T-helper 22 cell (primary cell): ENCODE data around the gene UBC.
"Not testable (repeated sequence)": the region's sequence is repeated elsewhere in the genome, so short reads cannot be mapped to it uniquely, and the experiment has no call there.

Experiments
- DNase-seq: peaks from one replicate; pipeline ENCODE4 v3.0.0-alpha.2; 2020; ENCODE audit warnings: low read depth

UBC gene

DNA sequence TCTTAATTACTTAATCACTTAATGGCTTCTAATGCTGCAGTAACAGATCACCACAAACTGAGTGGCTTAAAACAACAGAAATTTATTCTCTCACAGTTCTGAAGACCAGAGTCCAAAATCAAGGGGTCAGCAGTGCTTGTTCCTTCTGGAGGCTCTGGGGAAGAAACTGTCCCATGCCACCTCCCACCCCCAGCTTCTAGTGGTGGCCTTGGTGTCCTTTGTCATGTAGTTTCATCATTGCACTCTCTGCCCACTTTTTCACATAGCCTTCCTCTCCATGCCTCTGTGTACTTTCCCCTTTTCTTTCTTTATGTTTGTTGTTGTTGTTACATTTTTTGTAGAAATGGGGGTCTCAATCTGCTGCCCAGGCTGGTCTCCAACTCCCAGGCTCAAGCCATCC is 16.1 kb upstream of the UBC start:
- no peak for DNase-seq

GRCh38 chr12:124929649-124930419 is 15.4 kb upstream of the UBC start:
- DNase-seq, result no peak

- no peak for DNase-seq
These were observed 14.6 kb upstream of the UBC start for GRCh38 chr12:124928912-124929530.

DNA sequence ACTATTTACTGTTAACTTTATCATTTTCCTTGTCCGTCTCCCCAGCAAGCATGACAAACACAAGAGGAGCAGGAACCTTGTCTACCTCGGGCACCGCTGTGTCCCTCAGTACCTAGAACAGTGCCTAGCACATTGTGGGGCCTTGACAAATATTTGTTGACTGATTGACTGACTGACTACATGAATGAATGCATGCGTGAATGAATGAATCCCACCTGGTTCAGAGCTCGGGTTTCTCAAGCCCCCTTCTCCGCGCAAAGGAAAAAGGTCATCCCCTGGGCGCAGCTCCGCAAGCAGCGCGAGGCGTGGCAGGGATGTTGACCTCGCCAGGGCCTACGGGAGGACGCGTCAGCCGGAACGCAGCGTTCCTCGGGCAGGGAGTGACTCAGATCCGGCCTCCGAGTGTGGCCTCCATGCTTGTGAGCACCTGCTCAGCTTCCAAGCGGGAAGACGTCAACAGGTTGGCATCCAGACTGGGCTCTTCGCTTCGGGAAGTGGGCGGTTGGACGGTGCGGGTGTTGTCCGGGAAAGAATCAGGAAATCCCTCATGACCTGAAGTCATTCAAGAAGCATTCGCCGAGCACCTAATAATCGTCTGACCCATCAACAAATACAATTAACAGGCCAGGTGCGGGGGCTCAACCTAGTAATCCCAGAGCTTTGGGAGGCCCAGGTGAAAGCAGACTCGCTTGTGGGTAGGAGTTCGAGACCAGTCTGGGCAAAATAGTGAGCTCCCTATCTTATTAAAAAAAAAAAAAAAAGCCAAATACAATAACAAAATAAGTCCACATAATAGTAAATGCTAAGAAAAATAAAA is 13.9 kb upstream of the UBC start:
- no peak for DNase-seq

DNA sequence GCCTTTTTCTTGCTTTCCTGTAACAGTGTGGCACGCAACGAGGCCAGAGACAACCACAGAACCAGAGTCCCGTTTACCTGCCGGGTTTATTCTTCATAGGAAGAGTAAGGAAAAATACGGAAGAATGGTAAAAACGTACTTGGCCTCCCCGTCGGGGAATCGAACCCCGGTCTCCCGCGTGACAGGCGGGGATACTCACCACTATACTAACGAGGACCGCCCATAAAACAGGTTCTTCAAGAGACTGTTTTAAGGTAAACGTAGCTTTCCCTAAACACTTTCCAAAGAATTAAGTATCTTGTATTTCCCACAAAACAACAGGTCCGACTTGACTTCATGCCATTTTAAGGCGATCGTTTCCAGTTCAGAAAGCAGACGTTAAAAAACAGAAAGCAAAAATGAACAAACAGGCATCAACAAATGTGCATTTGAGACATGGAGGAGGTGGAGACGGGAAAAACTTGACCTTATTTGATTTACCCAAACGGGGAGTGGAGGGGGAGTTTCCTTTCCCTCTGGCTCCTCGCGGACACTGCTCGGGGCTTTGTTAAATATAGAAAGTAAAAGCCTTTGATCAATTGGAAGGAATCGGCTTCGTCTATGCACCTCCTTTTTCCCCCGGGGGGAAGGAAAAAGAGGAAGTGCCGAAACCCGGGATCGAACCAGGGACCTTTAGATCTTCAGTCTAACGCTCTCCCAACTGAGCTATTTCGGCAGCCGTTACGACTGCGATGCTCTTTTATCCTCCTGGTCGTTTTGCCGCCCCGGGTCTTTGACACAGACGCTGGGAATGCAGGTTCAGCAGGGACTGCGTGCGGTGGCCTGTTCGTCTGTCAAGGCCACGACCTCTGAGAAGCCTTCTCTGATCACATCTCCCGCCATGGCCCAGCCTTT is 13.0 kb upstream of the UBC start:
- peak; percentile 77 for DNase-seq

DNA sequence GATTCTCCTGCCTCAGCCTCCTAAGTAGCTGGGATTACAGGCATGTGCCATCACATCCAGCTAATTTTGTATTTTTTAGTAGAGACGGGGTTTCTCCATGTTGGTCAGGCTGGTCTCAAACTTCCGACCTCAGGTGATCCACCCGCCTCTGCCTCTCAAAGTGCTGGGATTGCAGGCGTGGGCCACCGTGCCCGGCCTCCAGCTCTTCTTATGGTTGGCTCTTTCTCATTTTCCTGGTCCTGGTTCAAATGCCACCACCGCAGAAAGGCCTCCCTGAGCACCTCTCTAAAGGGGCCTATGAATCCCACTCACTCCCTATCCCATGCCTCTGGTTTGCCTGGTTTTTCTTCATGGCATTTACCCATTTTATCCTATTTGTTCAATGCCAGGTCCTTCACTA is 11.3 kb upstream of the UBC start:
- DNase-seq, result not testable (repeated sequence)

DNA sequence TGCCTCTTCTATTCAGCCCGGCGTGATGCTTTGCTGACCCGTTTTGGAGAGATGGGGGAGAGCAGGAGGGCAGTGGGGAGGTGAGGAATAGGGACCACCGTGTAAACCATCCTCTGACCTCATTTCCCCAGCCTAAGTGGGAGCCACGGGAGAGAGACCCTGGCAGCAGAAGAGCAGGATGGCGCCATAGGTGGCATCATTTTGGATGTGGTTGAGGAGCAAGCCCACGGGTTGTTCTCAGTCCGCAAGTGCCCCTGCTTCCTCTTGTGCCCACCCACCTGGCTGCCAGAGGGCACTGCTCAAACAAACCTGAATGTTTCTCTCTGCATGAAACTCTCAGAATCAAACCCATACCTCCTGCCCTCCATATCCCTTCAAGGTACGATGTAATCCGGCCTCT is 10.7 kb upstream of the UBC start:
- no peak for DNase-seq

DNA sequence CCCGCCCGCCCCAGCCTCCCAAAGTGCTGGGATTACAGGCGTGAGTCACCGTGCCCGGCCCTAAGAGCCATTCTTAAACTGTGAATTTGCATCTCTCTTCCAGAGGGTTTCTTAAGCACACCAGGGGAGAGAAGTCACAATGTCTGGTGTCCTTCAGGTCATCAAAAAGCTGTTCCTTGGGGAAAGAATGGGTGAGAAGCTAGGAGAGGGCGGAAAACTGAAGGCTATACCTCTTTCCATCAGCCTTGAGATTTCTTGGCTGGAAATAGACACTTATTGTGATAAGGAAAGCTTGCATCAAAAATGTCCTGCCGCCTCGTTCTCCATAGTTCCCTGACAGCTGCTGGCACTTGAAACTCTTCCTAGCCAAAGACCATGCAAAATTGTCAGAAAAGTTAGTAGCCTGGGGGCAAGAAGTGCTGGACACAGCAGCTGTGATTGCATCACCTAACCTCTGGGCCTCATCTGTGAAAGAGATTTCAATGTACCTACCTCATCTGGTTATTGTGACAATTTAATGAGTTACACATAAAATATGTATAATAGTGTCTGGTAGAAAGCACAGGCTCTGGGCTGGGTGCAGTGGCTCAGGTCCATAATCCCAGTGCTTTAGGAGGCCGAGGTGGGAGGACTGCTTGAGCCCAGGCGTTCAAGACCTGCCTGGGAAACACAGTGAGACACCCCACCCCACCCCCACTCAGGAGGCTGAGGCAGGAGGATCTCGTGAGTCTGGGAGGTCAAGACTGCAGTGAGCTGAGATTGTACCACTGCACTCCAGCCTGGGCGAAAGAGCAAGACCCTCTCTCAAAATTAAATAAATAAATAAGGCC is 9.7 kb upstream of the UBC start:
- DNase-seq, result no peak

- peak; percentile 64 for DNase-seq
These were observed 7.0 kb upstream of the UBC start for GRCh38 chr12:124921200-124922031.

GRCh38 chr12:124920353-124920935 is 6.0 kb upstream of the UBC start:
- no peak for DNase-seq

- peak; percentile 34 for DNase-seq
These were observed 5.3 kb upstream of the UBC start for GRCh38 chr12:124919521-124920352.

- not testable (repeated sequence) for DNase-seq
These were observed 4.2 kb upstream of the UBC start for GRCh38 chr12:124918622-124918988.

DNA sequence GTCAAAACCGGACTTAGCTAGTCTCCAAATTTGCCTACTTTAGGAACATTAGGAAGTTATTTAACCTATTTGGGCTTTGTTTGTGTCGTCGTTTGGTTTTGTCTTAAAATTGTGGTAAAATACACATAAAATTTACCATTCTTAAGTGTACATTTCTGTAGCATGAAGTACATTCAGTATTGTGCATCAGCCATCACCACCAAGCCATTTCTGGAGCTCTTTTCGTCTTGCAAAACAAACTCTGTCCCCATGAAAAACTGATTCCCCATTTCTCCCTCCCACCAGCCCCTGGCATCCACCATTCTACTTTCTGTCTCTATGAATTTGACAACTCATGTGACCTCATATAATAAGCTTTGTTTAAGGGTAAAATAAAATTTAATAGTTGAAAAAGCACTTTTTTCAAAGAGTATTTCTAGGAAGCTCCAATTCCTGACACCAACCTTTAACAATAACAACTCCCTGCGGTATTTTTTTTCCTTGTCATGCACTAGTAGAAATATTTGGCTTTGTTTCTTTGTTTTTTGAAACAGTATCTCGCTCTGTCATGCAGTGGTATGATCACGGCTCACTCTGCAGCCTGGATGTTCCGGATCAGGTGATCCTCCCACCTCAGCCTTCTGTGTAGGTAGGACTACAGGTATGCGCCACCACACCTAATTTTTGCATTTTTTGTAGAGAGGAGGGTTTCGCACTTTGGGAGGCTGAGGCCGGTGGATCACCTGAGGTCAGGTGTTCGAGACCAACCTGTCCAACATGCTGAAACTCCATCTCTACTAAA is 3.6 kb upstream of the UBC start:
- DNase-seq, result no peak

GRCh38 chr12:124917135-124917840 is 2.8 kb upstream of the UBC start:
- DNase-seq, result peak; percentile 95

DNA sequence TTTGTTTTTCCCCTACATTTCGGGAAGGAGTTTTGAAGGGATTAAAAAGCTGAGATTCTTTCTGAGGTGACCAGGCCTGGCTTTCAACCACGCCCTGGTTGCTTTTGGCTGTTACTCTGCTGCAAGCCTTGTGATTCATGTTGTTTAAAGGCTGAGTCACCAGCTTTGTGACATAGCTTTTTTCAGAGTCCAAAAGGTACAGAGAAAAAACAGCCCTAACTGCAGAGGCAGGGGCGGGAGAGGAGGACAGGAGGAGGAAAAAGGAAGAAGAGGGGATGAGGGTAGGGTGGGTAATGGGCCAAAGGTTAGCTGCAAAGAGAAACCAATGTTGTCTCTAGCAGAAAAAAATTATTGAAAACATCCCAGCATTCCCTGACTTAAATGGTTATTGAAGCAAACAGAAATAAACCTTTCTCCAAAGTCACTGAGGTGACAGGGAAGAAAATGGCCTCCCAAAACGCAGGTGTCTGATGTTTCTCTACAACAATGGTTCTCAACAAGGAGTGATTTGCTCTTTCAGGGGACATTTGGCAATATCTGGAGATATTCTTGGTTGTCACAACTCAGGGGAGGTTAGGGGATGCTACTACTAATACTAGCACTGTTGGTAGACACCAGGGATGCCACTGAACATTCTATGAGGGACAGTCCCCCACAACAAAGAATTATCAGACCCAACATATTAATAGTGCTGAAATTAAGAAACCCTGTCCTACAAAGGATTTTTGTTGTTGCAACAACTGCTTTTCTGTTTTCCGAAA is 2.1 kb upstream of the UBC start:
- no peak for DNase-seq
